GM12891 (cell line): ENCODE data around the gene DYNC1H1.

Experiments used
- PAX5 ChIP-seq: IDR thresholded peaks from 2 replicates; pipeline ENCODE4 v1.6.1; 2011; ENCODE audit warnings: low read length, moderate library complexity, mild to moderate bottlenecking; ENCODE audit not compliant: insufficient read depth, severe bottlenecking
- POLR2A ChIP-seq: IDR thresholded peaks from 2 replicates; pipeline ENCODE4 v1.6.1; 2011; ENCODE audit warnings: low read depth, low read length, control low read depth
- POLR2AphosphoS5 ChIP-seq: IDR thresholded peaks from 2 replicates; pipeline ENCODE4 v1.6.1; 2011; ENCODE audit warnings: low read depth, low read length, control low read depth
- POU2F2 ChIP-seq: IDR thresholded peaks from 2 replicates; pipeline ENCODE4 v1.6.1; 2011; ENCODE audit warnings: low read depth, mild to moderate bottlenecking, control low read depth, low read length, moderate library complexity
- SPI1 ChIP-seq: IDR thresholded peaks from 2 replicates; pipeline ENCODE4 v1.6.1; 2011; ENCODE audit warnings: low read depth, low read length, control low read depth
- TAF1 ChIP-seq: IDR thresholded peaks from 2 replicates; pipeline ENCODE4 v1.6.1; 2011; ENCODE audit warnings: low read depth, low read length, control low read depth

- TF ChIP-seq POLR2A: no peak
- no peak for TF ChIP-seq POLR2AphosphoS5
- no peak for TF ChIP-seq POU2F2
- TF ChIP-seq TAF1: no peak
- TF ChIP-seq SPI1: no peak
- no peak for TF ChIP-seq PAX5
Observed at GRCh38 chr14:101922866-101923265, 41.5 kb upstream of the DYNC1H1 start.
